Keratinocyte (primary cell): ENCODE data around the gene PCA3. TPM values are rescaled to one million over a fixed set of nuclear protein-coding genes. Genes with fewer than 3 reads are reported as not detected.

ENCODE experiments used
- DNase-seq: peaks from one replicate; pipeline ENCODE4 v3.0.0-alpha.2; 2011; ENCODE audit warnings: low read depth, missing footprints, low spot score
- FAIRE-seq: peaks from 2 replicates; lab custom pipeline; 2011; peaks lifted over from hg19 to GRCh38; lab: Jason Lieb, UNC
- H2AFZ ChIP-seq: 2 replicates; pipeline ENCODE4 v1.6.0; 2012; ENCODE audit warnings: low read length, control low read depth, inconsistent platforms; ENCODE audit not compliant: control insufficient read depth
- H3K27ac ChIP-seq: 2 replicates; pipeline ENCODE4 v1.5.1; 2011; ENCODE audit warnings: low read length; ENCODE audit not compliant: control insufficient read depth, insufficient read depth
- H3K27me3 ChIP-seq: 3 replicates; pipeline ENCODE4 v1.6.0; 2011; ENCODE audit warnings: low read length; ENCODE audit not compliant: control insufficient read depth, insufficient read depth; ENCODE audit errors: extremely low read depth
- H3K36me3 ChIP-seq, 2 experiments: 2 replicates in 1 of 2; 3 replicates in 1 of 2; pipeline ENCODE4 v1.5.1; 2011; ENCODE audit warnings: low read length in 2 of 2, mild to moderate bottlenecking in 1 of 2; ENCODE audit not compliant: control insufficient read depth in 2 of 2, insufficient read depth in 2 of 2; ENCODE audit errors: extremely low read depth in 1 of 2
- H3K4me1 ChIP-seq: 3 replicates; pipeline ENCODE4 v1.5.1; 2011; ENCODE audit warnings: low read length; ENCODE audit not compliant: control insufficient read depth, insufficient read depth; ENCODE audit errors: extremely low read depth
- H3K4me2 ChIP-seq: 3 replicates; pipeline ENCODE4 v1.6.0; 2011; ENCODE audit warnings: low read depth, low read length; ENCODE audit not compliant: control insufficient read depth, insufficient read depth; ENCODE audit errors: extremely low read depth
- H3K4me3 ChIP-seq, 3 experiments: fragments of 200-600 bp in 1 of 3; sonication (generic) in 1 of 3; 2 replicates in 2 of 3; 3 replicates in 1 of 3; pipeline ENCODE4 v1.5.1; 2011 to 2016; ENCODE audit warnings: low read length in 3 of 3, mild to moderate bottlenecking in 3 of 3, control low read depth in 2 of 3, inconsistent platforms in 1 of 3, low read depth in 1 of 3, mixed read lengths in 1 of 3, mixed run types in 1 of 3, moderate library complexity in 1 of 3; ENCODE audit not compliant: control insufficient read depth in 2 of 3, insufficient read depth in 2 of 3; ENCODE audit errors: extremely low read depth in 1 of 3
- H3K79me2 ChIP-seq: 2 replicates; pipeline ENCODE4 v1.6.0; 2012; ENCODE audit warnings: low read length; ENCODE audit not compliant: control insufficient read depth, insufficient read depth
- H3K9ac ChIP-seq: 3 replicates; pipeline ENCODE4 v1.6.0; 2011; ENCODE audit warnings: low read length; ENCODE audit not compliant: control insufficient read depth, insufficient read depth; ENCODE audit errors: extremely low read depth
- H3K9me1 ChIP-seq: 3 replicates; pipeline ENCODE4 v1.6.0; 2011; ENCODE audit warnings: low read length; ENCODE audit not compliant: control insufficient read depth, insufficient read depth; ENCODE audit errors: extremely low read depth
- H3K9me3 ChIP-seq: 2 replicates; pipeline ENCODE4 v1.5.1; 2012; ENCODE audit warnings: low read depth, low read length; ENCODE audit not compliant: control insufficient read depth
- H4K20me1 ChIP-seq: 3 replicates; pipeline ENCODE4 v1.6.0; 2011; ENCODE audit warnings: low read length; ENCODE audit not compliant: control insufficient read depth, insufficient read depth; ENCODE audit errors: extremely low read depth
- EZH2 ChIP-seq: IDR thresholded peaks from one replicate; pipeline ENCODE4 v1.6.1; 2012; ENCODE audit warnings: inconsistent platforms, mild to moderate bottlenecking, low read length, moderate library complexity
- dilution Hi-C: fragments of 300-500 bp; cut with MboI; formaldehyde crosslinking; loops from one replicate; pipeline ENCODE4 v1.7.0; 2020; ENCODE audit warnings: low sequenced_read_pairs; ENCODE audit not compliant: extremely low pct_ligation_motif_present
- polyA minus RNA-seq, 3 experiments: library from RNA; depleted of rRNA, polyadenylated mRNA; stranded (reverse); fragments of >200 nt; gene quantifications; 1 replicate in 1 of 3; 2 replicates in 1 of 3; 3 replicates in 1 of 3; pipeline ENCODE4 v1.2.3, GENCODE V29; 2011
- polyA plus RNA-seq, 5 experiments: library from polyadenylated mRNA; depleted of rRNA in 3 of 5; stranded (reverse) in 3 of 5; stranded (forward) in 1 of 5; unstranded in 1 of 5; fragments of >200 nt; gene quantifications; 1 replicate in 1 of 5; 2 replicates in 3 of 5; 3 replicates in 1 of 5; pipeline versions ENCODE4 v1.2.1 to v1.2.3, GENCODE V29; 2011 to 2012; ENCODE audit warnings: missing spikeins in 2 of 5, low read depth in 1 of 5, low replicate concordance in 1 of 5
- TF ChIP-seq, protein P1 (sequence below), 3 experiments: IDR thresholded peaks in 1 of 3; conservative IDR thresholded peaks in 1 of 3; optimal IDR thresholded peaks in 1 of 3; 2 replicates in 2 of 3; 3 replicates in 1 of 3; pipeline versions ENCODE3 to v1.5.1; 2011; ENCODE audit warnings: low read length in 3 of 3, mild to moderate bottlenecking in 3 of 3, moderate library complexity in 2 of 3, control low read depth in 1 of 3, inconsistent platforms in 1 of 3; ENCODE audit not compliant: insufficient read depth in 2 of 3; ENCODE audit errors: extremely low read depth in 1 of 3

PCA3 gene
- not detected in 3 replicates for polyA plus RNA-seq
- not detected for polyA plus RNA-seq (2011; ENCODE audit: low read depth)
- not detected in 2 replicates for polyA plus RNA-seq (2011; cell fraction: cytosol; rRNA removed)
- not detected in 2 replicates for polyA plus RNA-seq (2011; cell fraction: nucleus; rRNA removed)
- polyA plus RNA-seq (2012; ENCODE audit: low replicate concordance), result not detected in 2 replicates
- polyA minus RNA-seq, result not detected in 3 replicates
- polyA minus RNA-seq (2011; cell fraction: cytosol; rRNA and poly(A)+ RNA removed), result not detected
- polyA minus RNA-seq (2011; cell fraction: nucleus; rRNA and poly(A)+ RNA removed), result not detected in 2 replicates

DNA sequence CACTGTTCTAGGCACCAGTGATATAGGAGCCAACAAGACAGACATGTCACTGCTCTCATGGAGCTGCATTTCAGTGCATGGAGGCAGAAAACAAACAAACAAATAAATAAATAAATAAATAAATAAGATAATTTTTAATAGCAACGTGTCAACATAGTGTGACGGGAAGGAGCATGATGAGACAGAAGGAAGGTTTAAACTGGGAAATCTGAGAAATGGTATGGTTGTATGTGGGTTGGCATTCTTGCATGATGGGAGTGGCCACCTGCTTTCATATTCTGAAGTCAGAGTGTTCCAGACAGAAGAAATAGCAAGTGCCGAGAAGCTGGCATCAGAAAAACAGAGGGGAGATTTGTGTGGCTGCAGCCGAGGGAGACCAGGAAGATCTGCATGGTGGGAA, at the start of gene PCA3:
Gene PCA3, plus strand, starts transcription at position 301 of the 400 bp plus-strand sequence.
- no peaks in the 10 kb centered on the region for H4K20me1 ChIP-seq

GRCh38 chr9:76716085-76716672, 48.1 kb upstream of the PCA3 start:
- FAIRE-seq, result no peak
- H3K9ac ChIP-seq, result no peak overlapping the region
- dilution Hi-C loops, result no loop called here

More for the DNA sequence above, at the start of gene PCA3:
- FAIRE-seq (no peak), DNase-seq (no peak)
- H3K4me2 ChIP-seq, result no peak within 1 kb of the TSS
- H3K4me3 ChIP-seq, result no peak within 1 kb of the TSS
- H3K9me1 ChIP-seq, result no peaks in the 10 kb centered on the region
- H3K27me3 ChIP-seq, result no peaks in the 10 kb centered on the region
- no peak within 1 kb of the TSS for H3K9ac ChIP-seq
- no peak for TF ChIP-seq EZH2
- TF ChIP-seq, protein P1, sequence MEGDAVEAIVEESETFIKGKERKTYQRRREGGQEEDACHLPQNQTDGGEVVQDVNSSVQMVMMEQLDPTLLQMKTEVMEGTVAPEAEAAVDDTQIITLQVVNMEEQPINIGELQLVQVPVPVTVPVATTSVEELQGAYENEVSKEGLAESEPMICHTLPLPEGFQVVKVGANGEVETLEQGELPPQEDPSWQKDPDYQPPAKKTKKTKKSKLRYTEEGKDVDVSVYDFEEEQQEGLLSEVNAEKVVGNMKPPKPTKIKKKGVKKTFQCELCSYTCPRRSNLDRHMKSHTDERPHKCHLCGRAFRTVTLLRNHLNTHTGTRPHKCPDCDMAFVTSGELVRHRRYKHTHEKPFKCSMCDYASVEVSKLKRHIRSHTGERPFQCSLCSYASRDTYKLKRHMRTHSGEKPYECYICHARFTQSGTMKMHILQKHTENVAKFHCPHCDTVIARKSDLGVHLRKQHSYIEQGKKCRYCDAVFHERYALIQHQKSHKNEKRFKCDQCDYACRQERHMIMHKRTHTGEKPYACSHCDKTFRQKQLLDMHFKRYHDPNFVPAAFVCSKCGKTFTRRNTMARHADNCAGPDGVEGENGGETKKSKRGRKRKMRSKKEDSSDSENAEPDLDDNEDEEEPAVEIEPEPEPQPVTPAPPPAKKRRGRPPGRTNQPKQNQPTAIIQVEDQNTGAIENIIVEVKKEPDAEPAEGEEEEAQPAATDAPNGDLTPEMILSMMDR (optimal IDR thresholded peaks at IDR 0.05 in 1 of 3, IDR thresholded peaks at IDR 0.05 in 1 of 3, conservative IDR thresholded peaks at IDR 0.05 in 1 of 3; ENCODE audit: extremely low read depth in 1 of 3, insufficient read depth in 2 of 3, low read length in 3 of 3), result no peak
- H3K27ac ChIP-seq, result no peak within 1 kb of the TSS
- H2AFZ ChIP-seq, result no peak within 1 kb of the TSS
- H3K9me3 ChIP-seq, result no peaks in the 10 kb centered on the region
- no peaks in the 10 kb centered on the region for H3K79me2 ChIP-seq
- no peaks in the 10 kb centered on the region for H3K36me3 ChIP-seq
- no peaks in the 10 kb centered on the region for H3K4me1 ChIP-seq
- dilution Hi-C loops, result no loop called here

More at GRCh38 chr9:76716085-76716672, 48.1 kb upstream of the PCA3 start:
- Histone ChIP-seq H3K27ac (no peak overlapping the region), H3K4me2 (no peak overlapping the region), H3K27me3 (no peaks in the 10 kb centered on the region), H3K4me1 (no peaks in the 10 kb centered on the region), H3K4me3 (no peak overlapping the region), H3K36me3 (no peaks in the 10 kb centered on the region), H2AFZ (no peak overlapping the region), H4K20me1 (no peaks in the 10 kb centered on the region), H3K9me3 (no peaks in the 10 kb centered on the region), H3K9me1 (no peaks in the 10 kb centered on the region), H3K79me2 (no peaks in the 10 kb centered on the region)
- DNase-seq, result no peak
- no peak for TF ChIP-seq EZH2
- TF ChIP-seq, protein P1 (optimal IDR thresholded peaks at IDR 0.05 in 1 of 3, IDR thresholded peaks at IDR 0.05 in 1 of 3, conservative IDR thresholded peaks at IDR 0.05 in 1 of 3; ENCODE audit: extremely low read depth in 1 of 3, insufficient read depth in 2 of 3, low read length in 3 of 3), result no peak
